Measurements from ENCODE around the gene AFG1L.

DNA sequence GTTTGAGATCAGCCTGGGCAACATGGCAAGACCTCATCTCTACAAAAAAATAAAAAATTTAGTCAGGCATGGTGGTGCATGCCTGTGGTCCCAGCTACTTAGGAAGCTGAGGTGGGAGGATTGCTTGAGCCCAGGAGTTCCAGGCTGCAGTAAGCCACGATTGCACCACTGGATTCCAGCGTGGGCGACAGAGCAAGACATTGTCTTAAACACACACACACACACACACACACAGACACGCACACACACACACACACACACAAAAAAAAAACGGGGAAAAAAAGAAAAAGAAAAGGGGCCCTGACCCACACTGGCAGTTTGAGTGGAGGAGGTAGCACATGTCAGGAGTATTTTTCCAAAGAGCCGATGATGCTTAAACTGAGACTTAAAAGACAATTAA is 122.2 kb downstream of the AFG1L start:
- TF ChIP-seq CTCF (IDR thresholded peaks at IDR 0.05) (no peak), POLR2A (IDR thresholded peaks at IDR 0.05) (no peak)

All from adrenal gland (tissue), 5 donors.